ENCODE data around the gene DGKQ. TPM values are rescaled to one million over a fixed set of nuclear protein-coding genes. Genes with fewer than 3 reads are reported as not detected.

Gene DGKQ
- total RNA-seq, 2 experiments from 2014 or later: 9.3 to 11.3 TPM

GRCh38 chr4:915595-915994 is 57.8 kb downstream of the DGKQ start:
- intact Hi-C loops (cut with DNase I, micrococcal nuclease): no loop called here
- Mint-ChIP-seq H3K4me3 (peak overlapping the region; percentile 46), H3K9me3 (ENCODE audit: low read depth) (peaks cover 7% of the 10 kb centered on the region), H3K27me3 (no peaks in the 10 kb centered on the region), H3K4me1 (peaks cover 42% of the 10 kb centered on the region), H3K27ac (peak overlapping the region; percentile 17), H3K36me3 (ENCODE audit: low read depth) (peaks cover 23% of the 10 kb centered on the region)
- CTCF ChIA-PET: interaction anchor here (0.7 kb wide), 1 partner anchor 188 kb away, joined by 3 read pairs; no protein-coding TSS in a partner anchor
- ATAC-seq: peak; percentile 63
- POLR2A ChIA-PET: no interaction called here
- peak; percentile 22 for DNase-seq

- DNase-seq (no peak), ATAC-seq (no peak)
- POLR2A ChIA-PET: no interaction called here
- H3K36me3 Mint-ChIP-seq (ENCODE audit: low read depth): peaks cover 21% of the 10 kb centered on the region
- no peaks in the 10 kb centered on the region for H3K27me3 Mint-ChIP-seq
- H3K4me3 Mint-ChIP-seq: peak overlapping the region; percentile 46
- H3K4me1 Mint-ChIP-seq: peaks cover 39% of the 10 kb centered on the region
- peaks cover 7% of the 10 kb centered on the region for H3K9me3 Mint-ChIP-seq (ENCODE audit: low read depth)
- CTCF ChIA-PET: no interaction called here
- intact Hi-C loops (cut with DNase I, micrococcal nuclease): no loop called here
- peak overlapping the region; percentile 79 for H3K27ac Mint-ChIP-seq
Observed at GRCh38 chr4:915041-915474, 58.3 kb downstream of the DGKQ start.

- peaks cover 7% of the 10 kb centered on the region for H3K9me3 Mint-ChIP-seq (ENCODE audit: low read depth)
- H3K27me3 Mint-ChIP-seq: no peaks in the 10 kb centered on the region
- intact Hi-C loops (cut with DNase I, micrococcal nuclease): no loop called here
- ChIA-PET POLR2A (no interaction called here), CTCF (no interaction called here)
- no peak overlapping the region for H3K27ac Mint-ChIP-seq
- ATAC-seq (no peak), DNase-seq (no peak)
- no peak overlapping the region for H3K4me3 Mint-ChIP-seq
- H3K4me1 Mint-ChIP-seq: peaks cover 36% of the 10 kb centered on the region
- H3K36me3 Mint-ChIP-seq (ENCODE audit: low read depth): peaks cover 17% of the 10 kb centered on the region
Observed at GRCh38 chr4:914531-914930, 58.8 kb downstream of the DGKQ start.

- Mint-ChIP-seq H3K36me3 (ENCODE audit: low read depth) (peaks cover 13% of the 10 kb centered on the region), H3K4me1 (peaks cover 33% of the 10 kb centered on the region), H3K9me3 (ENCODE audit: low read depth) (peaks cover 5% of the 10 kb centered on the region), H3K27ac (no peak overlapping the region), H3K4me3 (no peak overlapping the region), H3K27me3 (no peaks in the 10 kb centered on the region)
- intact Hi-C loops (cut with DNase I, micrococcal nuclease): no loop called here
- ATAC-seq: no peak
- no peak for DNase-seq
- ChIA-PET CTCF (interaction anchor here (0.6 kb wide), 1 partner anchor 417 kb away, joined by 3 read pairs; no protein-coding TSS in a partner anchor), POLR2A (no interaction called here)
Observed at GRCh38 chr4:913280-913618, 60.1 kb downstream of the DGKQ start.

GRCh38 chr4:912548-913279 is 60.7 kb downstream of the DGKQ start:
- H3K4me3 Mint-ChIP-seq: no peak overlapping the region
- DNase-seq (no peak), ATAC-seq (no peak)
- H3K9me3 Mint-ChIP-seq (ENCODE audit: low read depth): peaks cover 2% of the 10 kb centered on the region
- intact Hi-C loops (cut with DNase I, micrococcal nuclease): no loop called here
- H3K27me3 Mint-ChIP-seq: no peaks in the 10 kb centered on the region
- ChIA-PET CTCF (interaction anchor here (0.6 kb wide), 1 partner anchor 418 kb away, joined by 3 read pairs; no protein-coding TSS in a partner anchor), POLR2A (no interaction called here)
- peaks cover 10% of the 10 kb centered on the region for H3K36me3 Mint-ChIP-seq (ENCODE audit: low read depth)
- no peak overlapping the region for H3K27ac Mint-ChIP-seq
- peaks cover 30% of the 10 kb centered on the region for H3K4me1 Mint-ChIP-seq

GRCh38 chr4:911871-912490 is 61.4 kb downstream of the DGKQ start:
- POLR2A ChIA-PET: no interaction called here
- H3K27ac Mint-ChIP-seq: no peak overlapping the region

GRCh38 chr4:911221-911751 is 62.1 kb downstream of the DGKQ start:
- Mint-ChIP-seq H3K9me3 (ENCODE audit: low read depth) (no peaks in the 10 kb centered on the region), H3K27me3 (no peaks in the 10 kb centered on the region), H3K4me3 (no peak overlapping the region), H3K4me1 (peaks cover 17% of the 10 kb centered on the region), H3K36me3 (ENCODE audit: low read depth) (peaks cover 13% of the 10 kb centered on the region), H3K27ac (no peak overlapping the region)
- ATAC-seq (no peak), DNase-seq (no peak)
- intact Hi-C loops (cut with DNase I, micrococcal nuclease): no loop called here
- POLR2A ChIA-PET: no interaction called here
- CTCF ChIA-PET: no interaction called here

More at GRCh38 chr4:911871-912490, 61.4 kb downstream of the DGKQ start:
- Mint-ChIP-seq H3K4me1 (peaks cover 24% of the 10 kb centered on the region), H3K36me3 (ENCODE audit: low read depth) (peaks cover 7% of the 10 kb centered on the region), H3K27me3 (no peaks in the 10 kb centered on the region), H3K9me3 (ENCODE audit: low read depth) (no peaks in the 10 kb centered on the region), H3K4me3 (no peak overlapping the region)
- ATAC-seq (no peak), DNase-seq (no peak)
- CTCF ChIA-PET: no interaction called here
- intact Hi-C loops (cut with DNase I, micrococcal nuclease): no loop called here

GRCh38 chr4:910366-911091 is 62.8 kb downstream of the DGKQ start:
- Mint-ChIP-seq H3K27me3 (no peaks in the 10 kb centered on the region), H3K36me3 (ENCODE audit: low read depth) (peaks cover 18% of the 10 kb centered on the region), H3K9me3 (ENCODE audit: low read depth) (no peaks in the 10 kb centered on the region), H3K4me3 (no peak overlapping the region), H3K4me1 (peaks cover 10% of the 10 kb centered on the region), H3K27ac (no peak overlapping the region)
- DNase-seq (no peak), ATAC-seq (no peak)
- CTCF ChIA-PET: no interaction called here
- POLR2A ChIA-PET: no interaction called here
- intact Hi-C loops (cut with DNase I, micrococcal nuclease): no loop called here

- Mint-ChIP-seq H3K27me3 (no peaks in the 10 kb centered on the region), H3K4me3 (no peak overlapping the region), H3K9me3 (ENCODE audit: low read depth) (no peaks in the 10 kb centered on the region), H3K4me1 (peaks cover 3% of the 10 kb centered on the region), H3K36me3 (ENCODE audit: low read depth) (peaks cover 22% of the 10 kb centered on the region), H3K27ac (no peak overlapping the region)
- ChIA-PET CTCF (no interaction called here), POLR2A (no interaction called here)
- DNase-seq (no peak), ATAC-seq (no peak)
- intact Hi-C loops (cut with DNase I, micrococcal nuclease): no loop called here
Observed at GRCh38 chr4:909821-910220, 63.5 kb downstream of the DGKQ start.

- ATAC-seq (no peak), DNase-seq (no peak)
- CTCF ChIA-PET: no interaction called here
- Mint-ChIP-seq H3K4me3 (no peak overlapping the region), H3K27me3 (no peaks in the 10 kb centered on the region), H3K4me1 (no peaks in the 10 kb centered on the region), H3K27ac (no peak overlapping the region), H3K36me3 (ENCODE audit: low read depth) (peaks cover 22% of the 10 kb centered on the region), H3K9me3 (ENCODE audit: low read depth) (no peaks in the 10 kb centered on the region)
- POLR2A ChIA-PET: no interaction called here
- intact Hi-C loops (cut with DNase I, micrococcal nuclease): no loop called here
Observed at GRCh38 chr4:909131-909571, 64.2 kb downstream of the DGKQ start.
